ENCODE data around the gene ADGB.
"Not testable (repeated sequence)": the region's sequence is repeated elsewhere in the genome, so short reads cannot be mapped to it uniquely, and the experiment has no call there.

Gene ADGB

DNA sequence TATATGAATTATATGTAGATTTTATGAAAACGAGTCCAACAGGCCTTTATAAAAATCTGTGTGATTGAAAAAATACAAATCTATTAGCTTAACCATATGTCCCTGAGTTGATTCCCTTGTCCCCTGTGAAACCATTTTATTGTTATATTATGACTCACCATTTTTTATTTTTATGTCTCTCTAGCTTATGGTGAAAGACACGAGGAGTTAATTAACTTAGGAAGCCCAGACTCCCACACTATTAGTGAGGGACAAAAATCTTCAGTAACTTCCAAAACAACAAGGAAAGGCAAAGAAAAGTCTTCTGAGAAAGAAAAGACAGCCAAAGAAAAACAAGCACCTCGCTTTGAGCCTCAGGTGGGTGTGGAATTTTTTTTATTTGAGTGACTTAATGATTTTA is 183.1 kb downstream of the ADGB start:
- H3K4me3 ChIP-seq (ENCODE audit: control insufficient read depth, low read depth, low read length), result no peak overlapping the region
- TF ChIP-seq, protein P1, sequence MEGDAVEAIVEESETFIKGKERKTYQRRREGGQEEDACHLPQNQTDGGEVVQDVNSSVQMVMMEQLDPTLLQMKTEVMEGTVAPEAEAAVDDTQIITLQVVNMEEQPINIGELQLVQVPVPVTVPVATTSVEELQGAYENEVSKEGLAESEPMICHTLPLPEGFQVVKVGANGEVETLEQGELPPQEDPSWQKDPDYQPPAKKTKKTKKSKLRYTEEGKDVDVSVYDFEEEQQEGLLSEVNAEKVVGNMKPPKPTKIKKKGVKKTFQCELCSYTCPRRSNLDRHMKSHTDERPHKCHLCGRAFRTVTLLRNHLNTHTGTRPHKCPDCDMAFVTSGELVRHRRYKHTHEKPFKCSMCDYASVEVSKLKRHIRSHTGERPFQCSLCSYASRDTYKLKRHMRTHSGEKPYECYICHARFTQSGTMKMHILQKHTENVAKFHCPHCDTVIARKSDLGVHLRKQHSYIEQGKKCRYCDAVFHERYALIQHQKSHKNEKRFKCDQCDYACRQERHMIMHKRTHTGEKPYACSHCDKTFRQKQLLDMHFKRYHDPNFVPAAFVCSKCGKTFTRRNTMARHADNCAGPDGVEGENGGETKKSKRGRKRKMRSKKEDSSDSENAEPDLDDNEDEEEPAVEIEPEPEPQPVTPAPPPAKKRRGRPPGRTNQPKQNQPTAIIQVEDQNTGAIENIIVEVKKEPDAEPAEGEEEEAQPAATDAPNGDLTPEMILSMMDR (IDR thresholded peaks at IDR 0.05; ENCODE audit: control insufficient read depth, insufficient read depth, low read depth, low read length, missing control alignments), result no peak
- DNase-seq (ENCODE audit: low read depth), result no peak

DNA sequence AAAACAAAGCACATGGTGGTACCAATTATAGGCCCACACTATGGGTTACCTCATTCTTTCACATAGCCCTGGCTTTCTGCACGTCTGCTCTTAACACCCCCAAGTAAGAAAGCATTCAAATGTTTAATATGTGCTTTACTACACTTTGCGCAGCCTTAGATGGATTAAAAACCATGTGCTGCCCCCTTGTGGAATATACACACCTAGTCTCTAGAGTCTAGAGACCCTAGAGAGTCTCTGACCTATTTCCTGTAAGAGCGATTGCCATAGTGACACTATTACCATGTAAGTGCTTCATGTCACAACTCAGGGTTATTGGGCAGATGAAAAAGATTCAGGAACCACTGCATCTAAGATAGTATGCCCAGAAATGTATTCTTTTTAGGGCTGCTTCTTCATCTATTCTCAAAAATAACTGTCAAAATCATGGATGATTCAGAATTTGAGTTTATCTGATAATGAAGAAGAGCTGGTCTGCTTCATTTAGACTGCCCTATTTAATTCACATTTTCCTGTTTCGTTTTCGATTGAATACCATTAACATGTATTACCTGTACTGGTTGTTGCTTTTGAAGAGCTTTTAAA is 186.3 kb downstream of the ADGB start:
- no peak overlapping the region for H3K4me3 ChIP-seq (ENCODE audit: control insufficient read depth, low read depth, low read length)
- no peak for DNase-seq (ENCODE audit: low read depth)
- TF ChIP-seq, protein P1 (IDR thresholded peaks at IDR 0.05; ENCODE audit: control insufficient read depth, insufficient read depth, low read depth, low read length, missing control alignments), result peak; percentile 55

DNA sequence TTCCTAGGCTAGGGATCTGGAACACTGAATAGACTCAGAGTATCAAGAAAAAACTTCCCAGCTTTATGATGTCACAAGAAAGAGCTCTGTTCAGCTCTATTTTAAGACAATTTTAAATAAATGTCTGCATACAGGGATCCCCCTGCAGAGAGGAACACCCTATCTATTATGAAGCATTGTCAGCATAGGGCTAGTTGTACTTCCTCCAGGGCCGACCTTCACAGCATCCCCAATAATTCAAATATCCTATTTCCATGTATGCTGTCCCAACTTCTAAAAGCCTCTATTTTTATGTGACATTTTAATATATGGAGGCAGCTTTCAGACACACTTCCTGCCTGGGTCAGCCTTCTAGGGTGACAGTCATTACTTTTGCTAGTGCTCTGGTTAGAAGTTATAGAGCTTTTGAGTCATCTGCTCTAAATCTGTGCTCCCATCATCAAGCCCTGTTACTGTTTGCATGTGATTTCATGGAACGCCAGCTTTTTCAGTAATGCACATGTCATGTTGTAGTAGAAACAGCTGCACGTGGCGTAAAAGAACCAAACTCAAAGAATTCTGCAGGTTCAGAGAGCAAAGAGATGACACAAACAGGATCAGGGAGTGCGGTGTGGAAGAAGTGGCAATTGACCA is 189.2 kb downstream of the ADGB start:
- DNase-seq (ENCODE audit: low read depth), result no peak
- H3K4me3 ChIP-seq (ENCODE audit: control insufficient read depth, low read depth, low read length), result no peak overlapping the region
- TF ChIP-seq, protein P1 (IDR thresholded peaks at IDR 0.05; ENCODE audit: control insufficient read depth, insufficient read depth, low read depth, low read length, missing control alignments), result no peak

DNA sequence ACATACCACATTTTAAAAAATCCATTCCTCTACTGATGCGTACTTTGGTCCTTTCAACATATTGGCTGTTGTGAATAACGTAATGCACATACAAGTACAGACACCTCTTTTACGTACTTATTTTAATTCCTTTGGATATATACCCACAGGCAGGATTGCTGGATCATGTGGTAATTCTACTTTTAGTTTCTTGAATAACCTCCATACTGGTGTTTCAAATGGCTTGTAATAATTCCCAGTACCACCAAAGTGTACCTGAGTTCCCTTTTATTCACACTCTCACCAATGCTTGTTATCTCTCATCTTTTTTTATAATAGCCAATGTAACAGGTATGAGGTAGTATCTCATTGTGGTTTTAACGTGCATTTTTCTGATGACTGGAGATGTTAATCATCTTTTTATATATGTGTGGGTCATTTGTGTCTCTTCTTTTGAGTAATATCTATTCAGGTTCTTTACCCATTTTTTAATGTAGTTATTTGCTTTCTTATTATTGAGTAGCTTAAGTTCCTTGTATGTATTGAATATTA is 191.9 kb downstream of the ADGB start:
- TF ChIP-seq, protein P1 (IDR thresholded peaks at IDR 0.05; ENCODE audit: control insufficient read depth, insufficient read depth, low read depth, low read length, missing control alignments), result no peak
- no peak for DNase-seq (ENCODE audit: low read depth)
- H3K4me3 ChIP-seq (ENCODE audit: control insufficient read depth, low read depth, low read length), result no peak overlapping the region

DNA sequence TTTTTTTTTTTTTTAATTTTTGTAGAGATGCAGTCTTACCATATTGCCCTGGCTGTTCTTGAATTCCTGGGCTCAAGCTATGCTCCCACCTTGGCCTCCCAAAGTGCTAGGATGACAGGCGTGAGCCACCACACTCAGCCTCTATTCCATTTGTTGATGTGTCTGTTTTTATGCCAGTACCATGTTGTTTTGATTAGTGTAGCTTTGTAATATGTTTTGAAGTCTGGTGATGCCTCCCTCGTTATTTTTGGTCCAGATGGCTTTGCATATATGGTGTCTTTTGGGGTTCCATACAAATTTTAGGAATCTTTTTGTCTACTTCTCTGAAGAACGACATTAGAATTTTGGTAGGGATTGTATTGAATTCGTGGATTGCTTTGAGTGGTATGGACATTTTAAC is 193.2 kb downstream of the ADGB start:
- TF ChIP-seq, protein P1 (IDR thresholded peaks at IDR 0.05; ENCODE audit: control insufficient read depth, insufficient read depth, low read depth, low read length, missing control alignments), result no peak
- DNase-seq (ENCODE audit: low read depth), result no peak
- H3K4me3 ChIP-seq (ENCODE audit: control insufficient read depth, low read depth, low read length), result no peak overlapping the region

DNA sequence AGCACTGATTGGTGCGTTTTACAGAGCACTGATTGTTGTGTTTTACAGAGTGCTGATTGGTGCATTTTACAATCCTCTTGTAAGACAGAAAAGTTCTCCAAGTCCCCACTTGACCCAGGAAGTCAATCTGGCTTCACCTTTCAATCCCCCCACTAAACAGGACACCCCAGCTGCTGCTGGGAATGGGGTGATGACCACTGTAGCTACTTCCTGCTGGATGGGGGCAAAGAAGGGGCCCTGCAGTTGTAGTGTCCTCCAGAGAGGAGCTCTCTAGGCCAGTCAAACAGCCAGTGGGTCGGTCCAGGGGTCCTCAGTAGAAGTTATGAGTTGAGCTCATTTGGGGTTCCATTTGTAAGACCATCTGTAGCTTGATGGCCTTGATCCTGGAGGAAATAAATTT is 194.4 kb downstream of the ADGB start:
- not testable (repeated sequence) for DNase-seq (ENCODE audit: low read depth); H3K4me3 ChIP-seq (ENCODE audit: control insufficient read depth, low read depth, low read length)

DNA sequence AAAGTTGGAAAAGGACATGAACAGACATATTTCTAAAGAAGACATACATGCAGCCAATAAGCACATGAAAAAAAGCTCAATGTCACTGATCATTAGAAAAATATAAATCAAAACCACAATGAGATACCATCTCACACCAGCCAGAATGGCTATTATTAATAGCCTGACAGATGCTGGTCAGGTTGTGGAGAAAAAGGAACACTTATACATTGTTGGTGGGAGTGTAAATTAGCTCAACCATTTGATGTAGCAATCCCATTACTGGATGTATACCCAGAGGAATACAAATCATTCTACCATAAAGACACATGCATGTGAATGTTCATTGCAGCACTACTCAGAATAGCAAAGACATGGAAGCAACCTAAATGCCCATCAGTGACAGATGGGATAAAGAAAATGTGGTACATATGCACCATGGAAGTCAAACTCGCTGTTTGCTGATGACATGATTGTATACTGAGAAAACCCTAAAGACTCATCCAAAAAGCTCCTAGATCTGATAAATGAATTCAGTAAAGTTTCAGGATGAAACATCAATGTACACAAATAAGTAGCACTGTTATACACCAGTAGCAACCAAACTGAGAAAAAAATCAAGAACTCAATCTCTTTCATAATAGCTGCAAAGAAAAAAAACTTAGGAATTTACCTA is 196.8 kb downstream of the ADGB start:
- no peak for DNase-seq (ENCODE audit: low read depth)
- no peak overlapping the region for H3K4me3 ChIP-seq (ENCODE audit: control insufficient read depth, low read depth, low read length)
- TF ChIP-seq, protein P1 (IDR thresholded peaks at IDR 0.05; ENCODE audit: control insufficient read depth, insufficient read depth, low read depth, low read length, missing control alignments), result no peak

DNA sequence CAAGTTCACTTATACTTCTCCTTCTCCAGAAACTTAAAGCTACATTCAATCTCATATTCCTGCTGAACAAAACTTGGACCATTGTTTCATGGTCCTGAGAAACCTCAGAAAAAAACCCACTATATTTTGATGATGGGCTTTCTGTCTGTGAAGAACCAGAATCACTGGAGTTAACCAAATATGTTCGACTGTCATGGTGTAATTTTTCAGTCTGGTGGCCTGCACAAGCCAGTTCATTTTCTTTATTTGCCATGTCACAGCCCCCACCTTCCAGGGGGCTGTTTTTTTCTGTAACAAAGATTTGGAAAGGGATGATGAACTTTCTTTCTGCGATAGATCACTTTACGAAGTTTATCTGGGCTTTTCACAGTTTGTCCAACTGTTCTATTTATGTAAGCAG is 204.4 kb downstream of the ADGB start:
- DNase-seq (ENCODE audit: low read depth); H3K4me3 ChIP-seq (ENCODE audit: control insufficient read depth, low read depth, low read length): not testable (repeated sequence)

Measured in AG09309 (cell line).